Vagina (tissue), 2 donors: ENCODE measurements around the gene FBXL17. TPM values are rescaled to one million over a fixed set of nuclear protein-coding genes. Genes with fewer than 3 reads are reported as not detected.
A peak's percentile ranks its signal among the peaks of the same experiment; 100 is the strongest.

Experiments used
- DNase-seq, 2 donors: peaks; one replicate each; pipeline ENCODE4 v3.0.0-alpha.2; 2017; ENCODE audit errors: extremely low spot score in 2 of 2
- H3K27ac ChIP-seq: fragments of 200-600 bp; sonication (generic); one replicate; pipeline ENCODE4 v1.5.1; 2019
- H3K27me3 ChIP-seq: fragments of 200-600 bp; sonication (generic); one replicate; pipeline ENCODE4 v1.5.1; 2019
- H3K36me3 ChIP-seq, 2 donors: fragments of 200-600 bp; sonication (generic); one replicate each; pipeline ENCODE4 v1.5.1; 2017 to 2019
- H3K4me1 ChIP-seq: fragments of 200-600 bp; sonication (generic); one replicate; pipeline ENCODE4 v1.5.1; 2019
- H3K4me3 ChIP-seq, 2 donors: fragments of 200-600 bp; sonication (generic); 1 replicate in 1 of 2; 2 replicates in 1 of 2; pipeline ENCODE4 v1.5.1; 2016 to 2019
- H3K9me3 ChIP-seq: fragments of 200-600 bp; sonication (generic); one replicate; pipeline ENCODE4 v1.5.1; 2019
- POLR2A ChIP-seq, 2 donors: fragments of 450-650 bp; IDR thresholded peaks; one replicate each; pipeline ENCODE4 v1.6.1; 2017; ENCODE audit warnings: antibody characterized with exemption in 2 of 2, mild to moderate bottlenecking in 2 of 2, moderate library complexity in 2 of 2
- POLR2AphosphoS5 ChIP-seq, 2 donors: sonication (generic); formaldehyde crosslinking; IDR thresholded peaks; one replicate each; pipeline ENCODE4 v1.9.0; 2017; ENCODE audit warnings: antibody characterized with exemption in 2 of 2, mild to moderate bottlenecking in 2 of 2, low read depth in 1 of 2; ENCODE audit not compliant: insufficient read depth in 1 of 2
- intact Hi-C: fragments of 100-400 bp; cut with DNase I; formaldehyde crosslinking; loops from one replicate; pipeline ENCODE4 v1.15.1; 2023
- total RNA-seq: library from RNA; depleted of rRNA; stranded (reverse); fragments of >200 nt; gene quantifications from one replicate; pipeline ENCODE4 v1.2.3, GENCODE V29; 2016
- TF ChIP-seq, protein P1 (sequence below), 3 experiments: fragments of 450-650 bp in 2 of 3; fragments of 200-600 bp in 1 of 3; sonication (generic) in 1 of 3; IDR thresholded peaks; one replicate each; pipeline ENCODE4 v1.5.1; 2017 to 2019; ENCODE audit warnings: antibody characterized with exemption in 3 of 3, mild to moderate bottlenecking in 2 of 3, moderate library complexity in 2 of 3

FBXL17 gene
- 15.0 TPM for total RNA-seq

DNA sequence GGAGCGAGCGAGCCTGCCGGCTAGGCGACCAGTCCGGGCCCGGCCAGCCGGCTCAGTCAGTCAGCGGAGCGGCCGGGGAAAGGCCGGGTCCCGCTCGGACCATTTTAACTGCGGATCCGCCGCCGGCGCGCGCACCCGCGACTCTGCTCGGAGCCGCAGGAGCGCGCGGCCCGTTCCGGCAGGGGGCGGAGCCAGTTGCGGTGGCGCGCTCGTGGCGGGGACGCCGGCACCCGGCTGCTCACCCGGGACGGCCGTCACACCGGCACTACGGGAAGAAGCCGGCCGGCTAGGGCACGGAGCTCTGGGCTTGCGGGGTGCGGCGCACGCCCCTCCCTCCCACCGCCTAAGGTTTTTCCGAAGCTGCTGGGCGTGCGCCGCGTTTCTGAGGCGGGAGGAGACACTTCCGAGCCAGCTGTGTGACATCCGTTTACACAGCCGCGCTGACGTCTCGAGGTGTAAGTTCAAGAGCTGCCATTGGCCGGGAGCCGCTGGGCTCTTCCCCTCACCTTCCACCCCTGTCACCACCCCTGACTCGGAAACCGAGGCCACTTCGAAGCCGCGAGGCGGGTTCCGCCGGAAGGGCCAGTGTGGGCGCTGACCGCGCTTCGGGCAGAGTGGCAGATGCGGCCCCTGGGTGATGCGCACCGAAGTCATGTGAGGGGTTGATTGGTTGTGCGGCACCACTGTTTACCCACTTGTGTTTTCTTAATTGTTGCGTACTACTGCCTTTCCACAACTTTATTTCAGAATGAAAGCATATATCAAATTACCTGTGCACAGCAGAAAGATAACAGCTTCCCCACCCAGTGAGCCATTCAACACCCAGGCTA lies at the start of gene FBXL17:
FBXL17 (minus strand) TSS at position 145 of the 830 bp plus-strand sequence.
- peak; percentile 52 to 86 for TF ChIP-seq POLR2AphosphoS5 (IDR thresholded peaks at IDR 0.05; ENCODE audit: insufficient read depth in 1 of 2, low read depth in 1 of 2)
- TF ChIP-seq POLR2A (IDR thresholded peaks at IDR 0.05): peak in 1 of 2 donors; percentile 90
- TF ChIP-seq, protein P1, sequence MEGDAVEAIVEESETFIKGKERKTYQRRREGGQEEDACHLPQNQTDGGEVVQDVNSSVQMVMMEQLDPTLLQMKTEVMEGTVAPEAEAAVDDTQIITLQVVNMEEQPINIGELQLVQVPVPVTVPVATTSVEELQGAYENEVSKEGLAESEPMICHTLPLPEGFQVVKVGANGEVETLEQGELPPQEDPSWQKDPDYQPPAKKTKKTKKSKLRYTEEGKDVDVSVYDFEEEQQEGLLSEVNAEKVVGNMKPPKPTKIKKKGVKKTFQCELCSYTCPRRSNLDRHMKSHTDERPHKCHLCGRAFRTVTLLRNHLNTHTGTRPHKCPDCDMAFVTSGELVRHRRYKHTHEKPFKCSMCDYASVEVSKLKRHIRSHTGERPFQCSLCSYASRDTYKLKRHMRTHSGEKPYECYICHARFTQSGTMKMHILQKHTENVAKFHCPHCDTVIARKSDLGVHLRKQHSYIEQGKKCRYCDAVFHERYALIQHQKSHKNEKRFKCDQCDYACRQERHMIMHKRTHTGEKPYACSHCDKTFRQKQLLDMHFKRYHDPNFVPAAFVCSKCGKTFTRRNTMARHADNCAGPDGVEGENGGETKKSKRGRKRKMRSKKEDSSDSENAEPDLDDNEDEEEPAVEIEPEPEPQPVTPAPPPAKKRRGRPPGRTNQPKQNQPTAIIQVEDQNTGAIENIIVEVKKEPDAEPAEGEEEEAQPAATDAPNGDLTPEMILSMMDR (IDR thresholded peaks at IDR 0.05): no peak
- peak in 1 of 2 donors; percentile 96 for DNase-seq

DNA sequence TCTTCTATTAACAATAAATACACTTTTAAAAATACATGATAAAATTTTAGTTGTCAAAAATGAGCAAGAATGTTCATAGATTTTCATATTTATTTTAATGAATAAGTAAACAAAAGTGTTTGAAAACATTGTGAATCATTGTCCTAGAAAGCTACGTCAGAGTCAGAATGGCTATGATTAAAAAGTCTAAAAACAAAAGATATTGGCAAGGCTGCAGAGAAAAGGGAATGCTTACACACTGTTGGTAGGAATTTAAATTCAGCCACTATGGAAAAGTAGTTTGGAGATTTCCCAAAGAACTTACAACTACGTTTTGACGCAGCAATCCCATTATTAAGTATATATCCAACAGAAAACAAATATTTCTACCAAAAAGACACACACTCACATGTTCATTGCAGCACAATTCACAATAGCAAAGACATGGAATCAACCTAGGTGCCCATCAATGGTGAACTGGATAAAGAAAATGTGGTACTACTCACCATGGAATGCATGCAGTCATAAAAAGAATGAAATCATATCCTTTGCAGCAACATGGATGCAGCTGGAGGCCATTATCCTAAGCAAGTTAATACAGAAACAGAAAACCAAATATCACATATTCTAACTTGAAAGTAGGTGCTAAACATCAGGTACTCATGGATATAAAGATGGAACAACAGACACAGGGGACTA lies 49.2 kb upstream of the FBXL17 start:
- Histone ChIP-seq H3K4me1 (no peaks in the 10 kb centered on the region), H3K4me3 (no peak overlapping the region), H3K9me3 (no peaks in the 10 kb centered on the region), H3K27me3 (no peaks in the 10 kb centered on the region), H3K36me3 (no peaks in the 10 kb centered on the region), H3K27ac (no peak overlapping the region)
- intact Hi-C loops: no loop called here
- no peak for TF ChIP-seq POLR2A (IDR thresholded peaks at IDR 0.05)
- TF ChIP-seq, protein P1 (IDR thresholded peaks at IDR 0.05): no peak
- TF ChIP-seq POLR2AphosphoS5 (IDR thresholded peaks at IDR 0.05; ENCODE audit: insufficient read depth in 1 of 2, low read depth in 1 of 2): no peak
- no peak for DNase-seq

More for the DNA sequence above, at the start of gene FBXL17:
- Histone ChIP-seq H3K27me3 (no peaks in the 10 kb centered on the region), H3K27ac (peak within 1 kb of the TSS; percentile 98), H3K9me3 (no peaks in the 10 kb centered on the region), H3K4me1 (peaks cover 30% of the 10 kb centered on the region), H3K4me3 (peak within 1 kb of the TSS; percentile 78 to 90), H3K36me3 (no peaks in the 10 kb centered on the region)
- intact Hi-C loops: loop anchor here (10.0 kb wide), 1 partner anchor 373 kb away; no protein-coding TSS in a partner anchor

DNA sequence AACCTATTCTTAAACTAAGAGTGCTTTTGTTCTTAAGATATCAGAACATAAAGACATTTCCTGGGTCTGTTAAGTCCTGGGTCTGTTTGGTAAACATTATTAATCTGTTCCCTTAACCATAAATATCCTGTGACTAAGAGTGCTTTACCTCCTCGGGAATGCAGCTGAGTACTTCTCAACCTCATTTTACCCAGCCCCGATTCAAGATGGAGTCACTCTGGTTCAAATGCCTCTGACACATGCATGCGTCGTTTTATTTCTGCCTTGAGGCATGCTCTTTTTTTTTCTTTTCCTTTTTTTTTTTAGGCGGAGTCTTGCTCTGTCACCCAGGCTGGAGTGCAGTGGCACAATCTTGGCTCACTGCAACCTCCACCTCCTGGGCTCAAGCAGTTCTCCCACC lies 39.8 kb upstream of the FBXL17 start:
- intact Hi-C loops: no loop called here
- DNase-seq: no peak
- Histone ChIP-seq H3K36me3 (no peaks in the 10 kb centered on the region), H3K9me3 (no peaks in the 10 kb centered on the region), H3K4me3 (no peak overlapping the region), H3K27me3 (no peaks in the 10 kb centered on the region), H3K27ac (no peak overlapping the region), H3K4me1 (no peaks in the 10 kb centered on the region)
- TF ChIP-seq POLR2A (IDR thresholded peaks at IDR 0.05) (no peak), POLR2AphosphoS5 (IDR thresholded peaks at IDR 0.05; ENCODE audit: insufficient read depth in 1 of 2, low read depth in 1 of 2) (no peak)
- TF ChIP-seq, protein P1 (IDR thresholded peaks at IDR 0.05): no peak

DNA sequence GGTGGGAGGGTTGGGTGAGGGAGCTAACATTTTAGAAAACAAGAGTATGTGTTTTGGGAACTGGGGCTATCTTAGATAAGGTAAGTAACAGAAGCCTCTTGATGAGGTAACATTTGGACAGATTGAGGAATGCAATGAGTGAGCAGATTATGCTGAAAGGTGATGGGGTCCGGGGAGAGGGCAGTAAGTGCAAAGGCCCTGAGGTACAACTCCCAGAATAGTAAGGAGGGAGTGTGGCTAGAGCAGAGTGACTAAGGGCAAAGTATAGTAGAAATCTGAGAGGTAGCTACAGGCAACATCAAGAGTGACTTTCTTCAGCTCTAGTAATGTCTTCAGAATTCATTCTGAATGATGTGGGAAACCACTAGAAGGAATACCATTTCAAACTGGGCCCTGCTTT lies 38.9 kb upstream of the FBXL17 start:
- Histone ChIP-seq H3K4me1 (no peaks in the 10 kb centered on the region), H3K9me3 (no peaks in the 10 kb centered on the region), H3K36me3 (no peaks in the 10 kb centered on the region), H3K27me3 (no peaks in the 10 kb centered on the region), H3K4me3 (no peak overlapping the region), H3K27ac (no peak overlapping the region)
- TF ChIP-seq POLR2AphosphoS5 (IDR thresholded peaks at IDR 0.05; ENCODE audit: insufficient read depth in 1 of 2, low read depth in 1 of 2): no peak
- TF ChIP-seq, protein P1 (IDR thresholded peaks at IDR 0.05): no peak
- no peak for TF ChIP-seq POLR2A (IDR thresholded peaks at IDR 0.05)
- intact Hi-C loops: no loop called here
- DNase-seq: no peak
